ENCODE results near the gene SPO11. TPM values are rescaled to one million over a fixed set of nuclear protein-coding genes. Genes with fewer than 3 reads are reported as not detected.

Gene SPO11
- total and polyA plus RNA-seq, 10 of the 15 experiments (the other 5 are each of a cell fraction or from before 2014, with no cell fraction given) = not detected

- no peak overlapping the region for H3K4me3 ChIP-seq
- no peaks in the 10 kb centered on the region for H4K20me1 ChIP-seq (ENCODE audit: control insufficient read depth, insufficient read depth)
- ChIA-PET POLR2A (interaction anchor here (0.6 kb wide), 1 partner anchor 109 kb away, joined by 4 read pairs; no protein-coding TSS in a partner anchor), SMC1A (ENCODE audit: uncharacterized antibody, unreplicated experiment) (interaction anchor here (7.1 kb wide), 1 partner anchor 109 kb away, joined by 48 read pairs; no protein-coding TSS in a partner anchor), CTCF (interaction anchor here (0.9 to 3.8 kb wide), 3 partner anchors 8 to 111 kb away, joined by 4 to 36 read pairs (median 4); no protein-coding TSS in a partner anchor), RAD21 (ENCODE audit: unreplicated experiment) (interaction anchor here (2.2 to 2.8 kb wide), 2 partner anchors 8 to 111 kb away, joined by 5 to 10 read pairs; partner anchors contain the start of gene RBM38)
- ATAC-seq = no peak
- H3K36me3 ChIP-seq (ENCODE audit: control insufficient read depth in 2 of 2, insufficient read depth in 2 of 2, low read length in 1 of 2) = peaks cover 7 to 8% of the 10 kb centered on the region in 2 experiments; a peak in 3 of 4 replicates
- H3K4me1 ChIP-seq (ENCODE audit: control insufficient read depth, insufficient read depth, low read length) = peaks cover 11% of the 10 kb centered on the region
- no peaks in the 10 kb centered on the region for H3K27me3 ChIP-seq (replicated peaks in 1 of 2; ENCODE audit: control insufficient read depth in 2 of 2, insufficient read depth in 2 of 2, low read length in 1 of 2)
- no peak overlapping the region for H3K9ac ChIP-seq (ENCODE audit: control insufficient read depth, insufficient read depth, low read length)
- no peak overlapping the region for H3K4me2 ChIP-seq (ENCODE audit: control insufficient read depth, insufficient read depth)
- 87% methylated on average over 8 of the region's 8 CpGs for WGBS (ENCODE audit: insufficient coverage, insufficient replicate concordance, low lambda C conversion rate, missing lambda C conversion rate)
- H3K9me3 ChIP-seq (replicated peaks; ENCODE audit: control insufficient read depth, insufficient read depth, low read length) = no peaks in the 10 kb centered on the region
- FAIRE-seq = no peak
- H3K79me2 ChIP-seq (ENCODE audit: control insufficient read depth, insufficient read depth, low read length) = no peaks in the 10 kb centered on the region
- no TSS peak for BruUV-seq (replicated peaks)
- no peak overlapping the region for H3K27ac ChIP-seq (ENCODE audit: control insufficient read depth, insufficient read depth)
- TF ChIP-seq ZNF207 (IDR thresholded peaks at IDR 0.05; ENCODE audit: borderline replicate concordance) = no peak
- no peak for TF ChIP-seq RAD51 (IDR thresholded peaks at IDR 0.05)
- no peak for TF ChIP-seq MYB (IDR thresholded peaks at IDR 0.05; ENCODE audit: borderline replicate concordance, low read depth, low read length)
- TF ChIP-seq RAD21 (IDR thresholded peaks at IDR 0.05; ENCODE audit: insufficient read depth, low read depth, low read length) = no peak
- no peak for TF ChIP-seq E2F8 (IDR thresholded peaks at IDR 0.05; ENCODE audit: low read depth, partially characterized antibody)
- TF ChIP-seq SPI1 (IDR thresholded peaks at IDR 0.05; ENCODE audit: borderline replicate concordance, insufficient read depth, low read depth, low read length) = no peak
- TF ChIP-seq HSF1 (IDR thresholded peaks at IDR 0.05; ENCODE audit: low read depth, low read length) = no peak
- TF ChIP-seq TARDBP (IDR thresholded peaks at IDR 0.05; ENCODE audit: borderline replicate concordance) = no peak
- TF ChIP-seq RUNX3 (IDR thresholded peaks at IDR 0.05; ENCODE audit: low read length) = no peak
- no peak for TF ChIP-seq JUND (IDR thresholded peaks at IDR 0.05; ENCODE audit: low read depth, low read length)
- TF ChIP-seq MAX (IDR thresholded peaks at IDR 0.05; ENCODE audit: low read depth, low read length) = no peak
- no peak for TF ChIP-seq YY1 (IDR thresholded peaks at IDR 0.05; ENCODE audit: low read depth, low read length)
- TF ChIP-seq ZNF217 (IDR thresholded peaks at IDR 0.05) = no peak
- no peak for TF ChIP-seq BMI1 (IDR thresholded peaks at IDR 0.05; ENCODE audit: borderline replicate concordance)
- TF ChIP-seq FOS (IDR thresholded peaks at IDR 0.05; ENCODE audit: borderline replicate concordance, extremely low read depth, insufficient read length) = no peak
- TF ChIP-seq CHD2 (IDR thresholded peaks at IDR 0.05; ENCODE audit: borderline replicate concordance, low read depth, low read length) = no peak
- TF ChIP-seq ZBTB33 (IDR thresholded peaks at IDR 0.05) = no peak
- TF ChIP-seq E2F4 (IDR thresholded peaks at IDR 0.05; ENCODE audit: low read depth, low read length) = no peak
- no peak for DNase-seq (ENCODE audit: low read depth, low spot score)
- intact Hi-C loops (cut with micrococcal nuclease; ENCODE audit: unreplicated experiment) (no loop called here), in situ Hi-C loops (cut with MboI) (loop anchor here (10.0 to 25.0 kb wide), 2 partner anchors 820 to 1278 kb away; partner anchors contain the start of gene STX16)
- H2AFZ ChIP-seq (ENCODE audit: control insufficient read depth, low read depth, low read length) = no peak overlapping the region
These were observed 54.9 kb downstream of the SPO11 start for GRCh38 chr20:57384486-57384885.

Data from GM12878 (cell line).